GM21526 (cell line): Measurements from ENCODE around the gene ALPL.
"Not testable (repeated sequence)": the region's sequence is repeated elsewhere in the genome, so short reads cannot be mapped to it uniquely, and the experiment has no call there.

Experiments used
- ATAC-seq: cut with Tn5 transposase; IDR thresholded peaks from one replicate; pipeline ENCODE4 v1.9.1; 2021; ENCODE audit warnings: moderate library complexity; ENCODE audit not compliant: unreplicated experiment, low FRiP score

The ALPL gene

GRCh38 chr1:21507511-21508270, 1.5 kb upstream of the ALPL start:
- ATAC-seq, result no peak

DNA sequence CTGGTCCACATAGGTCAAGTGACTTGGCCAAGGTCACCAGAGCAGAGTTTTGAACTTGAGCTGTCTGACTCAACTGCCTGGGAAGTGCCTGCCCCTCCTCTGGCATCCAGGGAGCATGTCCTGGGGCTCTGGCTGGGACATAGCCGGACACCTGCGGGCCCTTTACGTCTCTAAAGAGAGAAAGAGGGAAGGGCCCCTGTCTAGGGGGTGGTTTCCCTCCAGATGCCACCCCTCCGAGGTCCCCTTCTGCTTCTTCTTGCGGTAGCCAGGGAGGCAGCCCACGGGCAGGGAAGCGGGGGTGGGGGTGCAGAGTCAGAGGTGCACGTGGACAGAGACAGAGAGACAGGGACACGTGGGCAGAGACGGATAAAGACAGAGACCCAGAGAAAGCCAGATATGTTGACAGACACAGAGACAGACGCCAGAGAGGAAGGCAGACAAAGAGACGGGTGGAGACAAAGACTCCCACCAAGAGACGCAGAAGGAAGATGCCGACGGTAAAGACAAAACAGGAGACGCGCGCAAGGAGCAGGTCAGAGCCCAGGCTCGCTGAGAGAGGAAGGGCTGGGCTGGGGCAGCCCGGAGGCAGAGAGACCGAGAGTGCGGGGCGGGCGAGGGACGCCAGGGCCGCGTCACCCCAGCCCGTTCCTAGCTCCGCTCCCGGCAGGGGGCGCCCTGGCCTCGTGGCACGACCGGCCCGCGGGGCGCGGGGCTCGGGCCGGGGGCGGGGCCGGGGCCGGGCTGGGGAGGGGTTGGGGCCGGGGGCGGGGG, 458 bp upstream of the ALPL start:
- no peak for ATAC-seq

DNA sequence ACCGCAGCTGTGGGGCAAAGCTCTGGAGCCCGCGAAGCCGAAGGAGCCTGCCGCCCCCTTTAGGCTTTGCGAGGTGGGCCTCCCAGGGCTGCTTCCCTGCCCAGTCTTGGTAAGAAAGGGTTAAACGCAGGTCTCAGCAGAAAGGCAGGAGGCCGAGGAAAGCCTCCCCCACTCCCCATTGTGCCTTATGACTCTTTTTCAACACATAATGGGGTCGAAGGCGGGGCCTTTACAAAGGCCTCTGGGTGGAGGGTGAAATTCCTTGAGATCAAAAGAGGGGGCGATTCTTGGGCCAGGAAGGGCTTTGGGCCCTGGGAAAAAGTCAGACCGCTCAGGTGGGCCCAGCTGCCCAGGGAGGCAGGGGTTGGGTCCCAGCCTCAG, 880 bp downstream of the ALPL start:
- no peak for ATAC-seq

DNA sequence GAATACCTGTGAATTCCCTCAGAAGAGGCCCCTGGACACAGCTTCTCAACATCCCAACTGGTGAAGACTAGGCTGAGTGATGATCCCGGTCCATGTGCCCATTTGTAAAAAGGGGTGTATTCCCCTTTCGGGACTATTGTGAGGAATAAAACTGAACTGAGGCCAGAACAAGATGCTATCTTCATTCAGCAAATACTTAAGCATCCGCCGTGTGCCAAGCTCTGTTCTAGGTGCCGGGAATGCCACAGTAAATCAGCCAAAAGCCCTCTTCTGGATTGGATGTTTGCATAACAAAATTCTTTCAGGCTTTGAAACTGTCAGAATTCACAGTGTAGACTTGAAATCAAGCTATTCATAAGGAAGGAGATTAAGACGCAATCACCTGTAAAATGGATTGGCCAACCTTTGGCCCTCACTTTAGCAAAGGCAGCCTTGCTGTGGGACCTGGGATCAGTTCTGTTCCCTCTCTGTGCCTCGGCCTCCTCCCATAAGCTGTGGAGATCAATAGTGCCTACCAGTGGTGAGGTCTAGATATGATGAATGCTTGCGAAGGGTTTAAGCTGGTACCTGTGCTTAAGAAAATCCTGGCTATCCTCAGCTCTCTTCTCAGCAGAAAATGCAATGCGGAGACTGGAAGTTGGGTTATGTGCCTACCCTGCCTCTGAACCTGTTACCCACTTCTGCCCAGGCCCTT, 1.8 kb downstream of the ALPL start:
- no peak for ATAC-seq

GRCh38 chr1:21511579-21512522, 2.6 kb downstream of the ALPL start:
- ATAC-seq, result no peak

DNA sequence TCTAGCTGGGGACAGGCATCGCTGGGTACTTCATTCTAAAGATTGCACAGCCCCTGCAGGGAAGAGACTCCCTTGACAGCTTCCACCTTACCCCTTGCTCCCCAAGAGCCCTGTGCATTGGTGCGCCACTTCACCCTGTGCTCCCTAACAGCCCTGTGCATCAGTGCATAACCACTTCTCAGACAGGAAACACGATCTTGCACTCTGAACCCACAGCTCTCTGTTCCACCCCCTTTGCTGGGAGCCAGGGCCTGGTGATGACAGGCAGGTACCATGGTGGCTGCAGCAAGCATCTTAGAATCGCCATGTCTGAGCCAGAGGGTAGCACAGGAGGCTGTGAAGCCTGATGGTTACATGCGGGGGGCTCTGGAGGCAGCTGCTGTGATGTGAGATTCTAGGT, 5.0 kb downstream of the ALPL start:
- no peak for ATAC-seq

DNA sequence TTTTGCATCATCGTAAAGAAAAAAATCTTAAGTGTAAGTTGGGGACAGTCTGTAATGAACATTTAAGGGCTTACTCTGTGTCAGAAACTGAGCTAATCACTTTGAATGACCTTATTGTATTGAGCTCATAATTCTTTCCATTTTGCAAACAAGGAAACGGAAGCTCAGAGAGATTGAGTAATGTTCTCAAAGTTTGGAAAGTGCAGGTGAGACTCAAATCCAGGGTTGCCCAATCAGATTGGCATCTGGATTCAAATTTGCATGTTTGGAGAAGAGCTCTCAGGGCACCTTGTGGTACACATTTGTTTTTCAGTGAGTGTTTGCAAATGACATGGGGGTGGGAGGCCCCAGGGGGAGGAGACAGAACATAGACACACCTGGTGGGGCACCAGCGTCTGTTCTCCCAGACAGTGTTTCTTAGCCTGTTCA, 8.0 kb downstream of the ALPL start:
- no peak for ATAC-seq

GRCh38 chr1:21517660-21518480, 8.6 kb downstream of the ALPL start:
- ATAC-seq, result no peak

DNA sequence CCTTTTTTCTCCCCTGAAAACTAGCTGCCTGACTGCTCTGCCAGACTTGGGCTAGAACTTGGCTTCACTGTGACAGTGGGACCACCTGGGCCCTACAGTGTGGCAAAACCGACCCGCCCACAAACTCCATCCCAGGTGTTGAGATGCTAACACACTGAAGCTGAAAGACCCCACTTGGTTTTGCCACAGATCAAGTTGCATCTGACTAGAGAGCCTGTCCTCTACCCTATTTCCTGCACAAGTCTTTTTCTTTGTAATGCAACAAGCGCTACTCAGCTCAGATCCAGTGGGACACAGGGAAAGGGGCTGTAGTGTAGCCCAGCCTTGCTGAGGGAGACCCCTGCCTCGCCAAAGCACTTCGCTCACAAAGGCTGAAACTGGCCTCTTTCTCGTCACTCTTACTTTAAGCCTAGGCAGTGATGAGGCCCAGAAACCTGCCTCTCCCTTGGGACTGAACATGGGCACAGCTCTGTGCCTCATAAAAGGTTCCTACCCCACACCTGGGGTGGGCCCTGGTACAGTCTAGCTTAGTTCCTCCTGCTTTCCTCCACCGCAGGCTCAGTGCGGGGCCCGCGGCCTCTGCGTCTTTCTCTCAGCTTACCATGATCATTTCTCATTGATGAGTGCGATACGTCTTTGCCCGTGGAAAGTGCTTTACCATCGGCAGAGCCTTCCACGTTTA, 9.7 kb downstream of the ALPL start:
- no peak for ATAC-seq

DNA sequence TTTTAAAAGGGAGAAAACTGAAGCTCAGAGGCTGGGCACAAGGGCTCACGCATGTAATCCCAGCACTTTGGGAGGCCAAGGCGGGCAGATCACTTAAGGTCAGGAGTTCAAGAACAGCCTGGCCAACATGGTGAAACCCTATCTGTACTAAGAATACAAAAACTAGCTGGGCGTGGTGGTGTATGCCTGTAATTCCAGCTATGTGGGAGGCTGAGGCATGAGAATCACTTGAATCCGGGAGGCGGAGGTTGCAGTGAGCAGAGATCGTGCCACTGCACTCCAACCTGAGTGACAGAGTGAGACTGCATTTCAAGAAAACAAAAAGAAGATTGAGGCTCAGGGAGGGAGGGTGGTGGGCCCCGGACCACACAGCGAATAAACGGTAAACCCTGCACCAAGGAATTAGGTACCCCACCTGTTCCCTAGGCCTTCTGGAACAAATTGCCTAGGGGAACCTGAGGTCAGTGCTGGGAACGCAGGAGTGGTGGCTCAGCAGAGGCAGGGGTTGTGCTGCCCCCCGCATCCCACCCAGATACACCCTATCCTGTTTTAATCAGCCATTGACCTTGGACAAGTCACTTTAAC, 10.4 kb downstream of the ALPL start:
- not testable (repeated sequence) for ATAC-seq

- no peak for ATAC-seq
Observed at GRCh38 chr1:21520899-21521716, 11.9 kb downstream of the ALPL start.

DNA sequence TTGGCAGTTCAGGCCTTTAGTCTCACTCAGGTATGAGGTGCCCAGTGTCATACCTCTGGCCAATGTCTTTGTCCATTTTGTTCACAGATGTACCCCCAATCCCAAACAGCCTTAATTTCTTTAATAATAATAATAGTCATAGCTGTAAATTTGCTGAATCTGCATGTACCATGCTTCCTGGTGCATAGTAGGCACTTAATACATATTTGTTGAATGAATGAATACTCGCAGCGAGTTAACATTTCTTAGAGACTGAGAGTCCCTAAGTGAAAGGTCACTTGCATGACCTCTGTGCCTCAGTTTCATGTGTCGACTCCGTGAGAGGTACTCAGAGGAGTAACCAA, 12.5 kb downstream of the ALPL start:
- no peak for ATAC-seq

GRCh38 chr1:21522525-21523038, 13.4 kb downstream of the ALPL start:
- no peak for ATAC-seq

GRCh38 chr1:21523297-21523813, 14.1 kb downstream of the ALPL start:
- ATAC-seq, result no peak

- no peak for ATAC-seq
Observed at GRCh38 chr1:21524220-21524619, 15.0 kb downstream of the ALPL start.

DNA sequence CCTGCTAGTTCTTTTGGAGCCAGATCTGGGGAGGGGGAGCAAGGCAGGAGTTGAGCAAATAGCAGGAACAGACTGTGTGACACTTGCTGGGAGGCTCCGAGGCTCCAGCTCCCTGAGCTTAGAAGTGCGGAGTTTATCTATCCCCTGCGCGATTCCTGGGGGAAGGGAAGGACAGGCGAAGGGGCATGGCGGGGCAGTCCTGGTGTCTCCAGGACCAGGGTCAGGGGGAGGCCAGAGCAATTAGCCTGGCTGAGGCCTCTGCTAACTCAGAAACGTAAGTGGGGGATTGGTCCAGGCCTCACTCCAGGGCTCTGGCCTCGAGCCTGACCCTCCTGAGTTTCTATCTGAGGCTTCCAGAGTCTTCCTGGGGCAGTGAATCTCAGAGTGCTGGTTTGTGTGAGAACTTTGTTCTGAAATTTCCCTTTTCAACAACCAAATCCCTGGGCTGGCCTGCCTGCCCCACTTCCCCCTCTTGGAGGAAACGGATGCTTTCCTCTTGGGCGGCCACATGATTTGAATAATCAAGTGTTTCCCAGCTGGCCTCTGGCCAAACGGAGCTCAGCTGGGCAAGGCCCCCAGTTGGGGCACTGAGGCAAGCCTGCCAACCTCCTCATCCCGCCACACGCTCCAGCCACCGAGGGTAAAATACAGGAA, 15.6 kb downstream of the ALPL start:
- ATAC-seq, result no peak

GRCh38 chr1:21525340-21525717, 16.1 kb downstream of the ALPL start:
- no peak for ATAC-seq
